Mesendoderm (in vitro differentiated cells): Measurements from ENCODE around the gene TRPC4.

Source experiments
- DNase-seq: peaks from one replicate; pipeline ENCODE4 v3.0.0; 2013
- H2AK5ac ChIP-seq: 2 replicates; pipeline ENCODE4 v1.6.1; 2013; ENCODE audit warnings: low read length, inconsistent platforms
- H2BK120ac ChIP-seq: 2 replicates; pipeline ENCODE4 v1.6.1; 2013; ENCODE audit warnings: low read depth, mild to moderate bottlenecking, low read length, moderate library complexity, mixed read lengths
- H2BK15ac ChIP-seq: replicated peaks from 2 replicates; pipeline ENCODE4 v1.6.1; 2013; ENCODE audit warnings: low read depth, mild to moderate bottlenecking, moderate library complexity
- H2BK5ac ChIP-seq: 2 replicates; pipeline ENCODE4 v1.6.1; 2013; ENCODE audit warnings: low read length, inconsistent platforms
- H3K18ac ChIP-seq: 2 replicates; pipeline ENCODE4 v1.6.1; 2013; ENCODE audit warnings: mild to moderate bottlenecking, low read length, mixed read lengths
- H3K23ac ChIP-seq: one replicate; pipeline ENCODE4 v1.6.1; 2013; ENCODE audit warnings: low read length
- H3K27ac ChIP-seq: 2 replicates; pipeline ENCODE4 v1.5.1; 2013; ENCODE audit warnings: low read depth, mild to moderate bottlenecking, inconsistent platforms, low read length, moderate library complexity
- H3K27me3 ChIP-seq: 2 replicates; pipeline ENCODE4 v1.6.1; 2013; ENCODE audit warnings: low read length, control low read depth, mild to moderate bottlenecking, inconsistent platforms; ENCODE audit not compliant: insufficient read depth, poor library complexity
- H3K36me3 ChIP-seq: 2 replicates; pipeline ENCODE4 v1.6.1; 2013; ENCODE audit warnings: low read length, inconsistent platforms; ENCODE audit not compliant: control insufficient read depth, insufficient read depth
- H3K4ac ChIP-seq: one replicate; pipeline ENCODE4 v1.6.1; 2013; ENCODE audit warnings: low read depth, mild to moderate bottlenecking, low read length, moderate library complexity
- H3K4me1 ChIP-seq: 2 replicates; pipeline ENCODE4 v1.6.1; 2013; ENCODE audit warnings: low read depth, low read length, inconsistent platforms; ENCODE audit not compliant: control insufficient read depth
- H3K4me2 ChIP-seq: 2 replicates; pipeline ENCODE4 v1.6.1; 2013; ENCODE audit warnings: low read length
- H3K4me3 ChIP-seq: 2 replicates; pipeline ENCODE4 v1.5.1; 2013; ENCODE audit warnings: mild to moderate bottlenecking, low read length
- H3K56ac ChIP-seq: one replicate; pipeline ENCODE4 v1.6.1; 2013; ENCODE audit warnings: low read length
- H3K79me1 ChIP-seq: 2 replicates; pipeline ENCODE4 v1.6.1; 2013; ENCODE audit warnings: low read length, inconsistent platforms
- H3K79me2 ChIP-seq: 2 replicates; pipeline ENCODE4 v1.6.1; 2013; ENCODE audit warnings: mild to moderate bottlenecking, low read length; ENCODE audit not compliant: control insufficient read depth, insufficient read depth
- H3K9ac ChIP-seq: 2 replicates; pipeline ENCODE4 v1.6.1; 2013; ENCODE audit warnings: low read length, inconsistent platforms
- H4K5ac ChIP-seq: one replicate; pipeline ENCODE4 v1.6.1; 2013; ENCODE audit warnings: low read length
- H4K8ac ChIP-seq: one replicate; pipeline ENCODE4 v1.6.1; 2013; ENCODE audit warnings: low read depth, mild to moderate bottlenecking, control low read depth, low read length, moderate library complexity
- WGBS: extraction: QIAGEN DNeasy Blood & Tissue Kit; methylation state at CpG from one replicate; pipeline ENCODE4 v1.1.7; 2013; ENCODE audit warnings: low lambda C conversion rate, missing lambda C conversion rate; ENCODE audit not compliant: insufficient coverage; ENCODE audit errors: extremely low coverage; 5-methylcytosine and 5-hydroxymethylcytosine counted together

TRPC4 gene

GRCh38 chr13:37627428-37627827 is 242.1 kb downstream of the TRPC4 start:
- Histone ChIP-seq H3K23ac (no peak overlapping the region), H2BK120ac (no peak overlapping the region), H2BK15ac (no peak overlapping the region), H3K79me1 (no peaks in the 10 kb centered on the region), H3K79me2 (no peaks in the 10 kb centered on the region), H2BK5ac (no peak overlapping the region), H3K4me3 (no peak overlapping the region), H3K36me3 (no peaks in the 10 kb centered on the region), H3K27ac (no peak overlapping the region), H3K27me3 (no peaks in the 10 kb centered on the region), H3K18ac (no peak overlapping the region), H3K9ac (no peak overlapping the region), H4K5ac (no peak overlapping the region), H3K4ac (no peak overlapping the region), H3K4me1 (no peaks in the 10 kb centered on the region), H3K56ac (no peak overlapping the region), H2AK5ac (no peak overlapping the region), H4K8ac (no peak overlapping the region), H3K4me2 (no peak overlapping the region)
- DNase-seq: no peak
- no CpG with 5 or more reads among the region's 4 CpGs for WGBS

- Histone ChIP-seq H3K27me3 (no peaks in the 10 kb centered on the region), H3K9ac (no peak overlapping the region), H3K4ac (no peak overlapping the region), H3K79me2 (no peaks in the 10 kb centered on the region), H3K27ac (no peak overlapping the region), H3K36me3 (no peaks in the 10 kb centered on the region), H2AK5ac (no peak overlapping the region), H4K5ac (no peak overlapping the region), H3K79me1 (no peaks in the 10 kb centered on the region), H3K23ac (no peak overlapping the region), H2BK120ac (no peak overlapping the region), H2BK5ac (no peak overlapping the region), H3K18ac (no peak overlapping the region), H3K4me1 (no peaks in the 10 kb centered on the region), H3K4me2 (no peak overlapping the region), H2BK15ac (no peak overlapping the region), H3K56ac (no peak overlapping the region), H4K8ac (no peak overlapping the region), H3K4me3 (no peak overlapping the region)
- DNase-seq: no peak
- WGBS: no CpG with 5 or more reads among the region's 3 CpGs
Observed at GRCh38 chr13:37621811-37622361, 247.7 kb downstream of the TRPC4 start.

DNA sequence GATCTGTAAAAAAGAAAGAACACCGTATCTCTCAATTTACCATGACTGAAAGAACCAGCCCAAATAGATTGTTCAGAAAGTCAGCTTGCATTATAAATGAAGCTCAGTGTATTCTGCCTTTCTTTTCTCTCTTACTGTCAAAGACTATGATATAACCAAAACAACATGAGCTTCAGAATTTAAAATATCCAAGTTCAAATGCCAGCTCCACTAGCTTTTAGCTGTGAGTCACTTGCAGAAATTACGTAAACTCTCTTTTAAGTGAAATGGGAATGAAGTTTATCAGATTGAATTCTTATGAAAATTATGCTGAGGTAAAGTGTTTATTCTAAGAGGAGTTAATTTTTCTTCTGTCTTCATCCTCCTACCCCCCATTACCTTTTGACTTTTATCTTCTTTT is 251.0 kb downstream of the TRPC4 start:
- Histone ChIP-seq H3K27ac (no peak overlapping the region), H3K4me3 (no peak overlapping the region), H2BK120ac (no peak overlapping the region), H3K23ac (no peak overlapping the region), H3K4ac (no peak overlapping the region), H3K4me1 (no peaks in the 10 kb centered on the region), H3K36me3 (no peaks in the 10 kb centered on the region), H4K8ac (no peak overlapping the region), H4K5ac (no peak overlapping the region), H3K56ac (no peak overlapping the region), H3K18ac (no peak overlapping the region), H2BK15ac (no peak overlapping the region), H2AK5ac (no peak overlapping the region), H3K27me3 (no peaks in the 10 kb centered on the region), H2BK5ac (no peak overlapping the region), H3K9ac (no peak overlapping the region), H3K79me2 (no peaks in the 10 kb centered on the region), H3K79me1 (no peaks in the 10 kb centered on the region), H3K4me2 (no peak overlapping the region)
- DNase-seq: peak; percentile 43
- WGBS: no CpG with 5 or more reads among the region's 2 CpGs

GRCh38 chr13:37617173-37617572 is 252.4 kb downstream of the TRPC4 start:
- peak; percentile 90 for DNase-seq
- no peak overlapping the region for H3K23ac ChIP-seq
- no peaks in the 10 kb centered on the region for H3K27me3 ChIP-seq
- no peak overlapping the region for H3K4me2 ChIP-seq
- no peaks in the 10 kb centered on the region for H3K79me2 ChIP-seq
- no peak overlapping the region for H3K56ac ChIP-seq
- WGBS: no CpG with 5 or more reads among the region's 1 CpG
- H3K4me1 ChIP-seq: no peaks in the 10 kb centered on the region
- no peak overlapping the region for H3K27ac ChIP-seq
- H2BK120ac ChIP-seq: no peak overlapping the region
- H4K8ac ChIP-seq: no peak overlapping the region
- no peak overlapping the region for H3K4ac ChIP-seq
- H2BK15ac ChIP-seq: no peak overlapping the region
- H2AK5ac ChIP-seq: no peak overlapping the region
- H3K36me3 ChIP-seq: no peaks in the 10 kb centered on the region
- no peak overlapping the region for H3K9ac ChIP-seq
- H2BK5ac ChIP-seq: no peak overlapping the region
- H3K4me3 ChIP-seq: no peak overlapping the region
- no peaks in the 10 kb centered on the region for H3K79me1 ChIP-seq
- no peak overlapping the region for H4K5ac ChIP-seq
- H3K18ac ChIP-seq: peak overlapping the region; percentile 51

GRCh38 chr13:37616131-37616530 is 253.4 kb downstream of the TRPC4 start:
- WGBS: no CpG with 5 or more reads among the region's 1 CpG
- no peak overlapping the region for H3K4ac ChIP-seq
- no peak overlapping the region for H4K8ac ChIP-seq
- H3K27me3 ChIP-seq: no peaks in the 10 kb centered on the region
- no peaks in the 10 kb centered on the region for H3K79me1 ChIP-seq
- H3K4me2 ChIP-seq: no peak overlapping the region
- H4K5ac ChIP-seq: no peak overlapping the region
- H3K56ac ChIP-seq: no peak overlapping the region
- no peak overlapping the region for H2BK5ac ChIP-seq
- no peak overlapping the region for H2BK120ac ChIP-seq
- DNase-seq: no peak
- H3K4me3 ChIP-seq: no peak overlapping the region
- H3K4me1 ChIP-seq: no peaks in the 10 kb centered on the region
- no peak overlapping the region for H3K27ac ChIP-seq
- H3K9ac ChIP-seq: no peak overlapping the region
- no peak overlapping the region for H2AK5ac ChIP-seq
- no peak overlapping the region for H2BK15ac ChIP-seq
- no peak overlapping the region for H3K23ac ChIP-seq
- H3K36me3 ChIP-seq: no peaks in the 10 kb centered on the region
- no peak overlapping the region for H3K18ac ChIP-seq
- no peaks in the 10 kb centered on the region for H3K79me2 ChIP-seq

DNA sequence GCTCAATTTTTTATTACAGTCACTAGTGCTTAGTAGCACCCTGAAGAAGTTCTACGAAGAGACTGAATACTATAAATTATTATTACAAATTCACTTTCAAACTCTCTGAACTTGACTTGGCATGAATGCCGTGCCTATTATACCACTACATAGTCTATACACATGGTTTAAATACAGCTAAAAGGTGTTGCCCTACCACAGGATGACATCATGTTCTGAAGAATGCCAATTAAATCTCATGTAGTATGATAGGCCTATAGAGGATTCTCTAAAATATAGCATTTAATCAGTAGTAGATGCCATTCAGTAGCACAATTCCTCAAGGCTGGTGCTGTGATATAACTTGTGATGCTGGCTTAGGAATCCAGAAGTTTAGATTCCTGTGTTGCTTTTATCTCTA is 254.3 kb downstream of the TRPC4 start:
- WGBS: no CpG with 5 or more reads among the region's 2 CpGs
- Histone ChIP-seq H2BK15ac (no peak overlapping the region), H2AK5ac (no peak overlapping the region), H4K5ac (no peak overlapping the region), H2BK120ac (no peak overlapping the region), H3K79me2 (no peaks in the 10 kb centered on the region), H3K9ac (no peak overlapping the region), H3K4me1 (no peaks in the 10 kb centered on the region), H2BK5ac (no peak overlapping the region), H3K23ac (no peak overlapping the region), H3K4ac (no peak overlapping the region), H3K4me3 (no peak overlapping the region), H3K79me1 (no peaks in the 10 kb centered on the region), H3K27me3 (no peaks in the 10 kb centered on the region), H3K56ac (no peak overlapping the region), H3K36me3 (no peaks in the 10 kb centered on the region), H3K27ac (no peak overlapping the region), H3K4me2 (no peak overlapping the region), H4K8ac (no peak overlapping the region), H3K18ac (no peak overlapping the region)
- no peak for DNase-seq
